ENCODE data around the gene NACC2.
"Not testable (repeated sequence)": the region's sequence is repeated elsewhere in the genome, so short reads cannot be mapped to it uniquely, and the experiment has no call there.

The NACC2 gene

DNA sequence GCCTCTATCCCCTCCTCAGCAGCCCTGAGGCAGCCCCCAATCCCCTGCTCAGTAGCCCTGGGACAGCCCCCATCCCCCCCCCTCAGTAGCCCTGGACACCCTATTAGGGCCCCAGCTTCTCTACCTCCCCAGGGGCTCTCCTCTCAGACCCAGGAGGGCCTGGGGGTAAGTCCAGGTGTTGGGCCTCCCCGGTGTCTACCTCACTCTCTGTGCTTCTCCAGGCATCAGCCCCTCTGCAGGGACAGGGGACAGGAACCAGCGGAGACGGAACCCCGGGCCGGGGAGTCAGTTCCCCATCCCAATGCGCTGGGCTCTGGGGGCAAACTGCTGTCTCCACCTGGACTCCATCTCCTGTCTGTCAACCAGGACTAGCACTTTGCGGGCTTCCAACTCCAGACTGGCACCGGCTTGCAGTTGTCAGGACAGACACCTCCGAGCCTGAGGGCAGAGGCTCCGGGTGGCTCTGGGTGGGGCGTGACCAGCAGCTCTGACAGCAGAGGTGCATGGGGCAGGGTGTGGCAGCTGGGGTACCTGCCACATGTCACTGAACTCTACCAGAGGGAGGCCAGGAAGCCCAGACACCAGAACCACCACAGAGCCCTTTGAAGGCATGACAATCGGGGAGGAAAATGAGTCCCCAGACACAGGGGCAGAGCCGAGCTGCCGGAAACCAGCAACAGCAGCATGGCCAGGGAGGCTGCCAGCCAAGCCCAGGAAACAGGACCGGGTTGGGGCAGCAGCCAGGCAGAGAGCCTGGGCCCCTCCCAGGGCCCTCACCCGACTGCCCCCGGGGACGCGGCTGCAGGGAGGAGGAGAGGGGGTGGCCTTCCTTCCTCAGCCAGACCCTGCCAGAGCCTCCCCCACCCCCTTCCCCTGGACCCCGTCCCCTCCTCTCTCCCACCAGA lies 116.2 kb downstream of the NACC2 start:
- DNase-seq (ENCODE audit: low spot score): no peak

DNA sequence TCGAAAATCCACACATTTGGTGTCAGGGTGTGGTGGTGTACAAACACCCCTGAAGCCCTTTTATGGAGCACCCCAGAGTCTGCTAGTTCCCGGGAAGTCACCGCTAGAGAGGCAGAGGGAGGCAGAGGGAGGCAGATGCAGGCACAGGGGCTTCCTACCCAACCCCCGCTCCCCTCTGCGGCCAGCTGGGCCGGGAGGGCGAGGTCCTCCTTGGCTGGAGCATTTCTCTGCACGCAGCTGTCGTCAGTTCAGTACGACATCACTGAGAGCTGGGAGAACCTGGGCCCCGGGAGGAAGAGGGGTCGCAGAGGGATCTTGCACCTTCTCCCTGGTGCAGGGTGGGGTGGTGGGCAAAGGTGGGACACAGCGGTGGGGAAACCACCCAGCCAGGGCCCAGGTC lies 118.1 kb downstream of the NACC2 start:
- no peak for DNase-seq (ENCODE audit: low spot score)

GRCh38 chr9:135976531-135976930 lies 118.6 kb downstream of the NACC2 start:
- no peak for DNase-seq (ENCODE audit: low spot score)

- DNase-seq (ENCODE audit: low spot score): no peak
Observed at GRCh38 chr9:135975834-135976233, 119.3 kb downstream of the NACC2 start.

DNA sequence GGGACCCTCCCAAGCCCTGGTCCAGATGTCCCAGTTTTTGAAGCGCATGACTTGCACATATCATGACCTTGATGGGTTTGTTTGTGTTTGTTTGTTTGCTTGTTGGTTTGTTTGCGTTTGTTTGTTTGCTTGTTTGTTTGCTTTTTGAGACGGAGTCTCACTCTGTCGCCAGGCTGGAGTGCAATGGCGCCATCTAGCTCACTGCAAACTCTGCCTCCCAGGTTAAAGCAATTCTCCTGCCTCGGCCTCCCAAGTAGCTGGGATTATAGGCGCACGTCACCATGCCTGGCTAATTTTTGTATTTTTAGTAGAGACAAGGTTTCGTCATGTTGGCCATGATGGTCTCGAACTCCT lies 120.9 kb downstream of the NACC2 start:
- no peak for DNase-seq (ENCODE audit: low spot score)

DNA sequence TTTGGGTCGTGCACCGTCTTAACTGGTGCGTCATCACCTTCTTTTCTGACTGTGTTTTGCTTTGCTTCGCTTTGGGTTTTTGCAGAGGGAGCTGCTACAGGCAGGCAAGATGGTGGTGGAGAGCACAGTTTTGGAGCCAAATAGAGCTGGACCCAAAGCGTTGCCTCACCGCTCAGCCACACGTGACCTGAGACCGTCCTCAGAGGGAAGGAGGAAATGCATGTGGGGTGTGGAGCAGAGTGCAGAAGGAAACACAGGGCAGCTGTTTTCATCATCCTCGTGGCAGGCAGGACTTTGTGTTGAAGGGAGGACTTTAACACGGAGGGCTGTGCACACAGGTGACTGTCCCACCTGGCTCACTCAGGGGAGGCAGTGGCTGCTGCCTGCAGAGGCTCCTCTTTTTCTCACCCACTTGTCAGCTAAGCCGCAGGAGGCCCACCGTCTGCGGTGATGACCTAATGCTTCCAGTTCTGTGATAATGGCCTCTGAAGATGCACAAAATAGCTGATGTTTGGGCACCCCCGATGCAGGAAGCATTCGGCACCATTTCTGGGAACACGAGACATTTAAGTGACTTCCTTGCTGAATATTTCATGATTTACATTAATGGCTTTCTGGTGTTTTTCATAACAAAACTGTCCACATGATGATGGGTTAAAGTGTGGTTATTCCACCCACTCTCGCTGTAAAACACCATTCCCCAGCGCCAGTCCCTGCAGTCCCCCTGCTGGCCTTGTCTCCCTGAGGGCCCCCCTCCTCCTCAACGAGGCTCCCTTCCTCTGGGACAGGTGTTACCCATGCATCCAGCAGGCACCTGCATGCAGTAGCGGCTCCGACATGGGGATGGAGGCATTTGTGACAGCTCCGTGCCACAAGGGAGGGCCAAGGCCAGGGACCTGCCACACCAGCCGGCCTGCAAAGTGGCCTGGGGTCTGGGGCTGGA lies 121.5 kb downstream of the NACC2 start:
- DNase-seq (ENCODE audit: low spot score): no peak

- DNase-seq (ENCODE audit: low spot score): no peak
Observed at GRCh38 chr9:135971892-135972291, 123.2 kb downstream of the NACC2 start.

GRCh38 chr9:135971111-135971766 lies 123.8 kb downstream of the NACC2 start:
- no peak for DNase-seq (ENCODE audit: low spot score)

DNA sequence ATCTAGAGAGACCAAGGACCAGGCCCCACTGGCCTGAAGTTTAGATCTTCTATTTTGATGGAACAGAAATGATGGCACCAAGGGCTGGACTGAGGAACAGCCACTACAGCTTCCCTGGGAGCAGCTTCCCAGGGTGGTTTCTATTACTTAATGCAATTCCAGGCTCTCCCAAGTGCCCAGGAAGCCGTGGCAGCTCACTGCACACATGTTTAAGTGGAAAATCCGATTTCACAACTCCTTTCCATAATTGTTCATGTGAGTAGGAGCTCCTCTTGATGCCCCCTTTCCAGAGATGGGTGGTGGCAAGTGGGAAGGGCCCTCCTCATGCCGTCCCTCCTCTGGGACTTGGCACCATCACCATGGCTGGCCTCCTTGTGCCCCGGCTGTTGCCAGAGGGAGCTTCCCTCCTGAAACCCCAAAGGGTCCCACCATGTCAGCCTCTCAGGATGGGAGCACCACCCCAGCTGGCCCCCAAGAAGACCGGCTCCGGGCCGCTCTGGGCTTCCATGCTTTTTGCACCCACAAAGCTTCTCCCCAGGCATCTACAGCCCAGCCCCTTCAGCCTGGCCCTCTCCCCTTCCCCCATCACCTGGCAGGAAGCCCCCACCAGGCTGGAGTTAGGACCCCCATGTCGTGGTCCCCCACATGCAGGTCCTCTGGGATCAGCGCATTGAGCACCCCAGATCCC lies 124.8 kb downstream of the NACC2 start:
- no peak for DNase-seq (ENCODE audit: low spot score)

DNA sequence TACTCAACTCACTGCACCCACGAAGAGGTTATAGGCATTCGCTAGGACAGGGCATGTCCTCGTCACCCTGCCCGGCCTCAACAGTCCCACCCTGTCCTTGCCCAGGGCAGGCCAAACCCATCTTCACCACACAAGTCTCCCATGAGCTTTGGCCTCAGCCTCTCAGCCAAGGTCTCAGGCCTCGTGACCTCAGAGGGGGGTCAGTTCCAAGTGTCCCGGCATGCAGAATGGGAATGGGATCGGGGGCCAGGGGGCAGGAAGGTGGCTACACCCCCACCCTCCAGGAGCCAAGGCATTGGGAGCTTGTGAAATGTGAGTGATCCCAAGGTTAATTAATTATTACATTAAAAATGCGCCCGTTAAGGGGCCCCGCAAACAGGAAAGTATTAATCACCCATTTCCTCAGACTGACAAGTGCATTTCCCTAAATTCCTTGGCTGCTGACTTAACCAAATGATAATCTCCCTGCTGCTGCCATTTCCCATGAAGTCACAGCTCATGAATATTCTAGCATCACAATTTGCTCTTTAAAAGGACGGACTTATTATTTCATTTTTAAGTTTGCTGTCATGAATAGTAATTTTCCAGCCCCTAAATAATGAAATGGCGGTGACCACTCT lies 125.9 kb downstream of the NACC2 start:
- DNase-seq (ENCODE audit: low spot score): no peak

DNA sequence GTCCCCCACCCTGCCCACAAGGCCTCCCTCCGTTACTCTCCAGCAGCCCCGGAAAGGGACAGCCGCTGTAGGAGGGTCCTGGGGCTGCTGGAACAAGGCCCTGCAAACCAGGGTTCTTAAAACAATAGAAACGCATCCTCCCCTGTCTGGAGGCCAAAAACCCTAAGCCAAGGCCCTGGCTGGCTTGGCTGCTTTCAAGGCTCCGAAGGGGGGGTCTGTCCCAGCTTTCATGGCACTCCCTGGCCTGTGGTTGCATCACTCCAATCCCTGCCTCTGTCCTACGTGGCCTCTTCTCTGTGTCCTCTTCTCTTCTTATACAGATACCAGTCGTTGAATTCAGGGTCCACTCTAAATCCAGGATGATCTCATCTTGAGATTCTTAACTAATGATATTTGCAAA lies 126.5 kb downstream of the NACC2 start:
- DNase-seq (ENCODE audit: low spot score): no peak

DNA sequence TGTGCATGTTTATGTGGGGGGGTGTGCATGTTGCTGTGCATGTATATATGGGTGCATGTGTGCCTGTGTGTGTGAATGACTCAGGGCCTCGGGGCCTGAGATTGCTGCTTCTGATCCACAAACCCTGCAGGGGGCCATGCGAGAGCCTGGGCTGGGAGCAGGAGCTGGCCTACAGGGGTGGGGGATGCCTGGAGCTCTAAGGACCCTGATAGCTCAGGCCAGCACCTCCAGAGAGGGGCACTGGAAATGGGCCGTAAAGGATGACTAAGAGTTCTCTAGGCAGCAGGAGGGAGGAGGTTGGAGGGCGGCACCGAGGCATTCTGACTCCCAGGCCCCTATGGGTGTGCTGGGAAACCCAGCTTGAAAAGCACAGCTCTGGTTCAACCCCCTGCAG lies 127.0 kb downstream of the NACC2 start:
- DNase-seq (ENCODE audit: low spot score): no peak

DNA sequence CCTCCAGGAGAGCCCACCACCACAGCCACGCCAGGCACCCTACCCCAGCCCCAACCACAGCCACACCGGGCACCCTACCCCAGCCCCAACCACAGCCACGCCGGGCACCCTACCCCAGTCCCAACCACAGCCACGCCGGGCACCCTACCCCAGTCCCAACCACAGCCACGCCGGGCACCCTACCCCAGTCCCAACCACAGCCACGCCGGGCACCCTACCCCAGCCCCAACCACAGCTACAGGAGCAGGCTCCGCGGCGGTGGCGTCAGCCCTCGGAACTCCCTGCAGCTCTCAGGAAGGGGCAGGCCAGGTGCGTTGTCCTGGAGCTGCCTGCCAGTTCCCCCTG lies 128.2 kb downstream of the NACC2 start:
- not testable (repeated sequence) for DNase-seq (ENCODE audit: low spot score)

DNA sequence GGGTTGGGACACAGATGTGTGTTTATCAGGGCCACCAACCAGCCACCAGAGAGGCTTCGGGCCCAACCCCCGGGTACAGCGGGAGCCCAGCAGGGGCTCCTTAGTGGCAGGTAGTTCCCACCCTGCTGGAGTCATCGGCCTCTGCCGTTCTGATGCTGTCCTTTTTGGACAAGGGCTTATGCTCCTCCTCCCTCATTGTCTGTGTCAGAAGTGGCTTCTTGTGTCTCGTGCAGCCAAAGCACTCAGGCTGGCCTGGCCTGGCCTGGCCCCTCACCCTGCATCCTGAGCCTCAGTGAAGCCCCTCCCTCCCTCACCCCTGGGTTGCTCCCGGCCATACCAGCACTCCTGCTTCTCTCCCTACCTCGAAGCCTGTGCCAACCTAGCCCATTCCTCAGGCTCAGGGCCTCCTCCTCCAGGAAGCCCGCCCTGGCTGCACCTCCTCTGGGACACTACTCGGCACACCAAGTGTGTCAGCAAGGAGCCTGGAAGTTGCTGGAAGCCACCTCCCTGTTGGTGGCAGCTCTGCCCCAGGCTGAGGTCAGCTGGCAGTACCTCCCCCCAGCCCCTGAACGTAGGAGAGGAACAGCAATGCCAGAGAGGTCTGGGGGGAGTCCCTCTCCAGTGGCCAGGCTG lies 129.8 kb downstream of the NACC2 start:
- no peak for DNase-seq (ENCODE audit: low spot score)

DNA sequence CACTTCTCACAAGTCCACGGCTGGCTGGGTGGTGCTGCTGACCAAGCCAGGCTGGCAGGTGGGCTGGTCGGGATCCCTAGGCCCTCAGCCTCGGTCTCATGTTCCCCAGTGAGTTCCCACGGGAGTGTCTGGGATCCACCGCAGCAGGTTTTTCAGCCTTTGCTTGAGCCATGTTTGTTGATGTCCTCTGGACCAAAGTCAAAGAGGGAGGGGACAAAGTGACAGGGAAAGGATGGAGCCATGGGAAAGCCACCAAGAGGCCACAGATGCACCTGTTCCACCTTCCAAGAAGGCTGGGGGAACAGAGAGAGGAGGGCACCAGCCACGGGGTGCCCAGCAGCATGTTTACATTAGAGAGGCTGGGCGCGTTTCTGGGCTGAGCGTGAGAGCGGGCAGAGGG lies 131.2 kb downstream of the NACC2 start:
- DNase-seq (ENCODE audit: low spot score): no peak

- DNase-seq (ENCODE audit: low spot score): no peak
Observed at GRCh38 chr9:135963338-135963737, 131.8 kb downstream of the NACC2 start.

DNA sequence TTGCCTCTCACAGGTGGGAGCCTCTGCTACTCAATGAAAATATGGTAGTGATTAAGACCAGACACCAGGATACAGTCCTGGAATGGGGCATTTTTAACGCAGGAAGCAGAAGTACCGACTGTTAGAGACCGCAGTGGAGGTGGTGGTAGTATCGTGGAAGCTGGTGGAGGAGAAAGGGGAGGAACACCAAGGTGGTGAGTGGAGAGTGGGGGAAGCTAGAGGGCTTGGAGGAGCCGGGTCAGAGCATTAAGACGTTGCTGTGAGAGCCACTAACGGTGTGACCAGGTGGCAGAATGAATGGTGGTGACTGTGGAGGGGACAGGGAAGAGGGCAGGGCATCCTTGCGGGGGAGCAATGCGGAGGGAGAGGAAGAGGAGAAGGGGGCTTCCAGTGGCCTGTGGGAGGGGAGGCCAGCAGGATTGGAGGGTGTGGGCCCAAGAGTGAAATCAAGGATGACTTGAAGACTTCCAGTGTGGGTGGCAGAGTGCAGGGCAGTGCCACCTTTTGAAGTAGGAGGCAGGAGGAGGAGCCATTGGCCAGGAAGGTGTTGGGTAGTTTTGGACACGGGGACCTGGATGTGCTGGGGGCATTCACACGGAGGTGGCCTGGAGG lies 132.3 kb downstream of the NACC2 start:
- no peak for DNase-seq (ENCODE audit: low spot score)

DNA sequence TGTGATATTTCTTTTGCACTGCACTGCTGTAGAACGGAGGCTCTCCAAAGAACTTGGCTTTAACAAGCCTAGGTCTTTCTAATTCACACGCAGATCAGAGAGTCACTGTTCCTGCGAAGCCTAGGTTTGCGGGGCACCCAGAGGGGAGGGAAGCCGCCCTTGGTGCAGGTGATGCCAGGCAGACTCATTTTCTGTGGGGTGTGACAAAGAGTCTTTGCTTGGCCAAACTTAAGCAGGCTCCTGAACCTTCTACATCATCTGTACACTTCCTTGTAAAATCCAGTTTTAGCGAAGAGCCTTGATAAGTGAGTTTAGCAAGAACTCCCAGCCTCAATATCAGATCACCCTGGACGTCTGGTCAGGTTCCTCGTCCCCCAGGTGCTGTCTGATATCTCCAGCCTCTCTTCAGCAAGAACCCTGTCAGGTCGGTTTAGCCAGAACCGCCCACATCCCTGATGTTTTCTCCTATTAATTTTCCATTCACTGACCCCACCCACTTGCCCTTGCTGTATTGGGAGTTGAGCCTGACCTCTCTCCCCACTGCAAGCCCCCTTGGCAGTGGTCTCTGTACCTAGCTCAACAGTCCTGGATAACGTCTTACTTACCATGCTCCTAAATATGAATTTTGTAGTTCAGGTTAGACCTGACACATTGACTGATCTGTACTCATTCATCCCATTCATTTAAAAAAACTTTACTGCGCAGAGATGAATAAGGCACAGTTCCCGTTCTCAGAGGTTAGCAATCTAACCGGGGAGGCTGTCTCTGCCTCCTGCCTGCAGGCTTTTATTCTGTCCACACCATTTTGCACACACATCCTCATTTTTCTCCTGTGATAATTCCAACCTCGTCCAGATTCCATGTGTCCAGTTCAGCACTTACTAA lies 133.0 kb downstream of the NACC2 start:
- DNase-seq (ENCODE audit: low spot score): no peak

- DNase-seq (ENCODE audit: low spot score): peak; percentile 96
Observed at GRCh38 chr9:135961277-135961715, 133.8 kb downstream of the NACC2 start, which contains the start of gene UBAC1. Gene UBAC1 (minus strand): TSS chr9:135961373. CDS start chr9:135961162, 211 bp downstream.
